Measurements from ENCODE around the gene TBCK. TPM values are rescaled to one million over a fixed set of nuclear protein-coding genes. Genes with fewer than 3 reads are reported as not detected.
A peak's percentile ranks its signal among the peaks of the same experiment; 100 is the strongest.

Gene TBCK
- total RNA-seq (2014; rRNA removed; shearing (Covaris generic)): 26.5 and 28.9 TPM in 2 replicates
- polyA plus RNA-seq (2016; fragmentation: Nextera tagmentation; extraction: Ambion mirVana): 13.0 and 13.9 TPM in 2 replicates
- long read RNA-seq, partial matches to known transcripts: 1 of 2 reads
- long read RNA-seq, other reads (novel, unspliced or antisense): 1 of 2 reads

DNA sequence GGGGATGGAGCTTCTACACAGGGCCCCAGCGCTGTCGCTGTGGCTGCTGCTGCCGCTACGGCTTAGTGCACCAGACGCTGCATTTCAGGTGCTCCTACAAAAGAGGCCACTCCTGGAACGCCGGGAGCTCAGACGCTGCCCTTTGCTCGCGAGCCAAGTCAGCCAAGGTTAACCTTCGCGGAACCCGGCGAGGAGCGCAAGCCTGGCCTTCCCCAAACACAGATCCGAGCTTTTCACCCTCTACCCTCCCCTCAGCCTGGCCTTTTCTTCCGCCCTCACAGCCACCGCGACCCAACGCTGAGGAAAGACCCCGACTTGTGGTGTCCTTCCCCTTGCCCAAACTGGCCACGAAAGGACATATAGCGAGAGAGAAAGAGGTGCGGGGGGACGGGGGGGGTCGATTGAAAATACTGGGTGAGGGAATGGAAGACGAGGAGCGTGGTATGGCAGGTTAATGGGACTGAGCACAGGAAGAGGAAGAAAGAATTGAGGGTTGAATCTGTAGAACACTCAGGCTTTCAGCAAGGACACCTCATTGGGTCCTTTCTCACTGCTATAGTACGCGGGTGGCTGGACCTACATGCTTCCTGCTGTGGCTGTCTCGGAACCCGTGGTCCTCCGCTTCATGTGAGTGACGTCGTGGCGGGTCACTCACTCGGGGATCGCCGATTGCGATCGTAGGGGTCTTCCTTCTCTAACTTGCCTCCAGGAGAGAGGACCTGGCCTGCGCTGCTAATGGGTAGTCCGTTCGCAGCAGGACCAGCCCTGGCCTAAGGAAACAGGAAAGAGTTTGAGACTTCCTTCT is at the start of gene TBCK, which contains the start of gene AIMP1:
TSS of gene TBCK (minus strand) at position 242 of the 805 bp plus-strand sequence. CDS start 7,249 bp downstream, outside the sequence.
TSS of gene AIMP1 (plus strand) at position 583 of the 805 bp plus-strand sequence. CDS start 8,460 bp downstream, outside the sequence.
- TF ChIP-seq ZNF462 (CRISPR knock-in tag; IDR thresholded peaks at IDR 0.05) (no peak), ZNF114 (CRISPR knock-in tag; IDR thresholded peaks at IDR 0.05) (no peak), EZH2phosphoT487 (IDR thresholded peaks at IDR 0.05; ENCODE audit: unreplicated experiment) (no peak), CREB1 (CRISPR knock-in tag; IDR thresholded peaks at IDR 0.05; ENCODE audit: low read depth) (peak; percentile 93), STAT1 (IDR thresholded peaks at IDR 0.05; ENCODE audit: unreplicated experiment) (no peak), POLR2AphosphoS5 (IDR thresholded peaks at IDR 0.05; ENCODE audit: low read depth) (peak; percentile 80), EZH2 (IDR thresholded peaks at IDR 0.05; ENCODE audit: low read depth, unreplicated experiment) (no peak), CTCF (conservative IDR thresholded peaks at IDR 0.05; ENCODE audit: low read depth in 2 of 2) (no peak), JUNB (IDR thresholded peaks at IDR 0.05; ENCODE audit: unreplicated experiment) (no peak), ZNF331 (CRISPR knock-in tag; IDR thresholded peaks at IDR 0.05; ENCODE audit: low read depth) (no peak), NANOG (IDR thresholded peaks at IDR 0.05; ENCODE audit: borderline replicate concordance) (no peak)
- TF ChIP-seq, protein P1, sequence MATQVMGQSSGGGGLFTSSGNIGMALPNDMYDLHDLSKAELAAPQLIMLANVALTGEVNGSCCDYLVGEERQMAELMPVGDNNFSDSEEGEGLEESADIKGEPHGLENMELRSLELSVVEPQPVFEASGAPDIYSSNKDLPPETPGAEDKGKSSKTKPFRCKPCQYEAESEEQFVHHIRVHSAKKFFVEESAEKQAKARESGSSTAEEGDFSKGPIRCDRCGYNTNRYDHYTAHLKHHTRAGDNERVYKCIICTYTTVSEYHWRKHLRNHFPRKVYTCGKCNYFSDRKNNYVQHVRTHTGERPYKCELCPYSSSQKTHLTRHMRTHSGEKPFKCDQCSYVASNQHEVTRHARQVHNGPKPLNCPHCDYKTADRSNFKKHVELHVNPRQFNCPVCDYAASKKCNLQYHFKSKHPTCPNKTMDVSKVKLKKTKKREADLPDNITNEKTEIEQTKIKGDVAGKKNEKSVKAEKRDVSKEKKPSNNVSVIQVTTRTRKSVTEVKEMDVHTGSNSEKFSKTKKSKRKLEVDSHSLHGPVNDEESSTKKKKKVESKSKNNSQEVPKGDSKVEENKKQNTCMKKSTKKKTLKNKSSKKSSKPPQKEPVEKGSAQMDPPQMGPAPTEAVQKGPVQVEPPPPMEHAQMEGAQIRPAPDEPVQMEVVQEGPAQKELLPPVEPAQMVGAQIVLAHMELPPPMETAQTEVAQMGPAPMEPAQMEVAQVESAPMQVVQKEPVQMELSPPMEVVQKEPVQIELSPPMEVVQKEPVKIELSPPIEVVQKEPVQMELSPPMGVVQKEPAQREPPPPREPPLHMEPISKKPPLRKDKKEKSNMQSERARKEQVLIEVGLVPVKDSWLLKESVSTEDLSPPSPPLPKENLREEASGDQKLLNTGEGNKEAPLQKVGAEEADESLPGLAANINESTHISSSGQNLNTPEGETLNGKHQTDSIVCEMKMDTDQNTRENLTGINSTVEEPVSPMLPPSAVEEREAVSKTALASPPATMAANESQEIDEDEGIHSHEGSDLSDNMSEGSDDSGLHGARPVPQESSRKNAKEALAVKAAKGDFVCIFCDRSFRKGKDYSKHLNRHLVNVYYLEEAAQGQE (IDR thresholded peaks at IDR 0.05; ENCODE audit: unreplicated experiment): no peak
- TF ChIP-seq, protein P2, sequence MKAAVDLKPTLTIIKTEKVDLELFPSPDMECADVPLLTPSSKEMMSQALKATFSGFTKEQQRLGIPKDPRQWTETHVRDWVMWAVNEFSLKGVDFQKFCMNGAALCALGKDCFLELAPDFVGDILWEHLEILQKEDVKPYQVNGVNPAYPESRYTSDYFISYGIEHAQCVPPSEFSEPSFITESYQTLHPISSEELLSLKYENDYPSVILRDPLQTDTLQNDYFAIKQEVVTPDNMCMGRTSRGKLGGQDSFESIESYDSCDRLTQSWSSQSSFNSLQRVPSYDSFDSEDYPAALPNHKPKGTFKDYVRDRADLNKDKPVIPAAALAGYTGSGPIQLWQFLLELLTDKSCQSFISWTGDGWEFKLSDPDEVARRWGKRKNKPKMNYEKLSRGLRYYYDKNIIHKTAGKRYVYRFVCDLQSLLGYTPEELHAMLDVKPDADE (IDR thresholded peaks at IDR 0.05): 0 out of 2 replicates have a peak, but pooled peaks have one; percentile 38
- H3K36me3 Mint-ChIP-seq (ENCODE audit: low read depth): peaks cover 20% of the 10 kb centered on the region
- Histone ChIP-seq H3K36me3 (ENCODE audit: insufficient read depth) (peaks cover 7% of the 10 kb centered on the region; the same call in 1 of the 2 replicates), H3K9me2 (ENCODE audit: insufficient read depth) (no peaks in the 10 kb centered on the region), H3K27ac (ENCODE audit: low read depth) (peak within 1 kb of the TSS; percentile 92), H2AFZ (peak within 1 kb of the TSS; percentile 28; the same call in 1 of the 2 replicates), H3F3A (replicated peaks; ENCODE audit: low read depth) (no peaks in the 10 kb centered on the region), H4K20me1 (replicated peaks; ENCODE audit: insufficient read depth) (no peaks in the 10 kb centered on the region), H3K27me3 (ENCODE audit: insufficient read depth) (no peaks in the 10 kb centered on the region), H3K4me3 (peak within 1 kb of the TSS; percentile 80), H3K4me2 (peak within 1 kb of the TSS; percentile 97), H3K4me1 (ENCODE audit: insufficient read depth) (no peaks in the 10 kb centered on the region), H3K79me2 (replicated peaks; ENCODE audit: insufficient read depth) (peaks cover 84% of the 10 kb centered on the region)
- H3K27ac Mint-ChIP-seq: peak within 1 kb of the TSS; percentile 71
- peak; percentile 94 for DNase-seq (ENCODE audit: low spot score)
- ATAC-seq: peak; percentile 95
- no peak within 1 kb of the TSS for H3K4me3 Mint-ChIP-seq
- H3K9me3 Mint-ChIP-seq: peaks cover 13% of the 10 kb centered on the region
- H3K27me3 Mint-ChIP-seq (ENCODE audit: insufficient read depth, low read depth, poor library complexity): no peaks in the 10 kb centered on the region
- peaks cover 4% of the 10 kb centered on the region for H3K4me1 Mint-ChIP-seq

Measured in GM23338 (cell line).